Kidney (tissue), 14 donors: ENCODE results near the gene CNOT3. TPM values are rescaled to one million over a fixed set of nuclear protein-coding genes. Genes with fewer than 3 reads are reported as not detected.

ENCODE experiments used
- DNase-seq, 5 donors: peaks; one replicate each; pipeline ENCODE4 v3.0.0-alpha.2; 2013 to 2020
- FAIRE-seq: peaks from 2 replicates; lab custom pipeline; 2012; peaks lifted over from hg19 to GRCh38; lab: Jason Lieb, UNC
- H3K27ac ChIP-seq, 2 donors: one replicate each; pipeline ENCODE4 v1.7.0; 2013; ENCODE audit warnings: low read depth in 2 of 2, low read length in 2 of 2, inconsistent platforms in 1 of 2
- H3K27me3 ChIP-seq: one replicate; pipeline ENCODE4 v1.7.1; 2013; ENCODE audit warnings: low read length, inconsistent platforms; ENCODE audit not compliant: control insufficient read depth, insufficient read depth
- H3K36me3 ChIP-seq, 3 donors: one replicate each; pipeline versions ENCODE4 v1.7.0 to v1.7.1; 2013; ENCODE audit warnings: low read length in 3 of 3, control low read depth in 1 of 3, inconsistent platforms in 1 of 3; ENCODE audit not compliant: insufficient read depth in 3 of 3, control insufficient read depth in 2 of 3
- H3K4me1 ChIP-seq, 3 donors: one replicate each; pipeline versions ENCODE4 v1.7.0 to v1.7.1; 2013; ENCODE audit warnings: low read length in 3 of 3, inconsistent platforms in 1 of 3, low read depth in 1 of 3; ENCODE audit not compliant: control insufficient read depth in 2 of 3, insufficient read depth in 2 of 3
- H3K4me3 ChIP-seq, 3 donors: one replicate each; pipeline versions ENCODE4 v1.7.0 to v1.8.1; 2013; ENCODE audit warnings: low read length in 3 of 3, control low read depth in 1 of 3, inconsistent platforms in 1 of 3
- H3K9ac ChIP-seq, 3 donors: one replicate each; pipeline versions ENCODE4 v1.7.0 to v1.7.1; 2013; ENCODE audit warnings: low read length in 3 of 3, control low read depth in 1 of 3, inconsistent platforms in 1 of 3
- H3K9me3 ChIP-seq, 3 donors: one replicate each; pipeline versions ENCODE4 v1.7.0 to v1.7.1; 2013; ENCODE audit warnings: low read length in 3 of 3, control low read depth in 1 of 3, inconsistent platforms in 1 of 3; ENCODE audit not compliant: control insufficient read depth in 2 of 3, insufficient read depth in 1 of 3
- intact Hi-C: fragments of 100-400 bp; cut with DNase I; formaldehyde crosslinking; loops from one replicate; pipeline ENCODE4 v1.11.1; 2022
- polyA plus RNA-seq: library from polyadenylated mRNA; stranded (reverse); fragments of 350-450 nt; fragmentation: Illumina TruSeq; extraction: RNeasy Lipid Tissue Mini Kit (QIAGEN cat#74804); gene quantifications from one replicate; pipeline ENCODE4 v1.2.3, GENCODE V29; 2014; ENCODE audit warnings: low read depth, low replicate concordance; ENCODE audit not compliant: insufficient read depth
- total RNA-seq: library from RNA; stranded (reverse); fragmentation: NEBNext Ultra II Directional; extraction: Animal tissue kit (Norgen Biotek cat#: 25700); gene quantifications from one replicate; pipeline ENCODE4 v1.2.1, GENCODE V29; 2021
- TF ChIP-seq, protein P1 (sequence below): IDR thresholded peaks from 3 replicates; pipeline ENCODE4 v1.5.1; 2012; ENCODE audit warnings: mild to moderate bottlenecking, moderate library complexity, borderline replicate concordance; ENCODE audit not compliant: insufficient read depth; ENCODE audit errors: extremely low read depth
- donor health status: control.
- donor health status: control.
- donor health status: control.
- donor health status: control.
- donor health status: control.
- donor health status: DM: yes; HTN: yes; CAD: no.
- donor health status: Normal renal cell carcinoma (clear cell type).

Gene CNOT3
- total and polyA plus RNA-seq, 2 donors from 2014 or later, result 30.8 to 38.1 TPM

DNA sequence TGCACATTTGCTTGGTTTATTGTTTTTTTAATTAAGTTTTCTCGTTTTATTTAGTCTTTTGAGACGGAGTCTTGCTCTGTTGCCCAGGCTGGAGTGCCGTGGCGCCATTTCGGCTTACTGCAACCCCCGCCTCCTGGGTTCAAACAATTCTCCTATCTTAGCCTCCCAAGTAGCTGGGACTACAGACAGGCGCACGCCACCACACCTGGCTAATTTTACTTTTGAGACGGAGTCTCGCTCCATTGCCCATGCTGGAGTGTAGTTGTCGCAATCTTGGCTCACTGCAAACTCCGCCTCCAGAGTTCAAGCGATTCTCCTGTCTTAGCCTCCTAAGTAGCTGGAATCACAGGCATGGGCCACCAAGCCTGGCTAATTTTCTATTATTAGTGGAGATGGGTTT lies 64.4 kb downstream of the CNOT3 start:
- DNase-seq (peak in 1 of 5 donors; percentile 18), FAIRE-seq (no peak)
- Histone ChIP-seq H3K27ac (peak overlapping the region; percentile 4 to 95), H3K9ac (peak overlapping the region in 1 of 3 donors; percentile 94), H3K9me3 (no peaks in the 10 kb centered on the region), H3K4me1 (peaks cover 11 to 29% (median 22%) of the 10 kb centered on the region in 3 donors), H3K4me3 (peak overlapping the region in 2 of 3 donors; percentile 92 to 94), H3K36me3 (peaks cover 19 to 36% (median 27%) of the 10 kb centered on the region in 3 donors), H3K27me3 (no peaks in the 10 kb centered on the region)
- TF ChIP-seq, protein P1, sequence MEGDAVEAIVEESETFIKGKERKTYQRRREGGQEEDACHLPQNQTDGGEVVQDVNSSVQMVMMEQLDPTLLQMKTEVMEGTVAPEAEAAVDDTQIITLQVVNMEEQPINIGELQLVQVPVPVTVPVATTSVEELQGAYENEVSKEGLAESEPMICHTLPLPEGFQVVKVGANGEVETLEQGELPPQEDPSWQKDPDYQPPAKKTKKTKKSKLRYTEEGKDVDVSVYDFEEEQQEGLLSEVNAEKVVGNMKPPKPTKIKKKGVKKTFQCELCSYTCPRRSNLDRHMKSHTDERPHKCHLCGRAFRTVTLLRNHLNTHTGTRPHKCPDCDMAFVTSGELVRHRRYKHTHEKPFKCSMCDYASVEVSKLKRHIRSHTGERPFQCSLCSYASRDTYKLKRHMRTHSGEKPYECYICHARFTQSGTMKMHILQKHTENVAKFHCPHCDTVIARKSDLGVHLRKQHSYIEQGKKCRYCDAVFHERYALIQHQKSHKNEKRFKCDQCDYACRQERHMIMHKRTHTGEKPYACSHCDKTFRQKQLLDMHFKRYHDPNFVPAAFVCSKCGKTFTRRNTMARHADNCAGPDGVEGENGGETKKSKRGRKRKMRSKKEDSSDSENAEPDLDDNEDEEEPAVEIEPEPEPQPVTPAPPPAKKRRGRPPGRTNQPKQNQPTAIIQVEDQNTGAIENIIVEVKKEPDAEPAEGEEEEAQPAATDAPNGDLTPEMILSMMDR, result no peak
- intact Hi-C loops, result no loop called here

DNA sequence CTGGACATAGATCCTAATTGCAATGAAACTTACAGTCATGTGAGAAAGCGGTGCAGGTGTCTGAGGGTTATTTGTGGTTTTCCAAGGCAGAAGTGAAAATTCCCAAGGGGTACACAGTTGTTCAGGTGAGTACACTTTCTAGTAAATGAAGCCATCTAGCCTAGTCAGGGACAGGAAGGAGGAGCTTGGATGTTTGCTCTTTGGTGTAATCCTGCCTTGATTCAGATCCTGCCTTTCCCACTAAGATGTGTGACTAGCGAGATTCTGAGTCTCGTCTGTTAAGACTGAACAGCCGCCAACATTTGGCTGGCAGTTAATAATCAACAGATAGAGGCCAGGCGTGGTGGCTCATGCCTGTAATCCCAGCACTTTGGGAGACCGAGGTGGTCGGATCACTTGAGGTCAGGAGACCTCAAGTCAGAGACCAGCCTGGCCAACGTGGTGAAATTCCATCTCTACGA lies 65.6 kb downstream of the CNOT3 start:
- FAIRE-seq, result no peak
- TF ChIP-seq, protein P1, result no peak
- peak in 2 of 5 donors; percentile 14 to 43 for DNase-seq
- Histone ChIP-seq H3K4me3 (peak overlapping the region in 2 of 3 donors; percentile 0 to 92), H3K9ac (peak overlapping the region in 1 of 3 donors; percentile 94), H3K9me3 (no peaks in the 10 kb centered on the region), H3K27ac (no peak overlapping the region), H3K36me3 (peaks cover 22 to 47% (median 32%) of the 10 kb centered on the region in 3 donors), H3K4me1 (peaks cover 11 to 31% (median 22%) of the 10 kb centered on the region in 3 donors), H3K27me3 (no peaks in the 10 kb centered on the region)
- intact Hi-C loops, result no loop called here

DNA sequence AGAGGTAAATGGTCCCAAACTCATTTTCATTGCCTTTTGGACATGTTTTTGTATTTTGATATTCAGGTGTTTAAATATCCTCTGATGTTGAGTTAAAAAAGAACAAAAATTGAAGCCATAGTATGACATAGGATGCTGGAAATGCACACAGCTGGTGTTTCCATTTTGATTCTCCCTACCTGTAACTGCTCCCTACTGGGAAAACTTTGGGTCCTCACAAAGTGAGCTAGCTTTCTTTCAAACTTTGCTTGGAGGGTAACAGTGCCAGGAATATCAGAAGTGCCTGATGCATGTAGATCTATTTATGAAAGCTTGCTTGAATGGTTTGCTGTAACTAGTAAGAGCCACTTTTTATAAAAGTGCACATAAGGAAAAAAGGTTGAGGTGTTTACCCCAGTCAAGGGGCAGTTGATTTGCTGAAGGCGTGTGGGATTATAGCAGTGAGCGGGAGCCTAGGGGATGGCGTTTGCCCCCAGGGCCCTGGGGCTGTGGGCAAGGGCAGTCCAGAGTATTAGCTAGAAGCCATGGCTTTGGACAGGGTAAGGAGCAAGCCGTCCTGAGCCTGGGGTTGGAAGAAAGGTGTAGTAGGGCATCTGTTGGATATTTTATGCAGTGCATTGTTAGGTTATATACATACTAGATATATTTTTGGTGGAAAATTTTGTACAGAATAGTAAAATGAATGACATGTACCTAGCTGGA lies 67.4 kb downstream of the CNOT3 start:
- no peak for FAIRE-seq
- intact Hi-C loops, result no loop called here
- Histone ChIP-seq H3K9ac (no peak overlapping the region), H3K4me3 (no peak overlapping the region), H3K9me3 (no peaks in the 10 kb centered on the region), H3K27me3 (no peaks in the 10 kb centered on the region), H3K36me3 (peaks cover 22 to 54% (median 32%) of the 10 kb centered on the region in 3 donors), H3K27ac (no peak overlapping the region), H3K4me1 (peaks cover 13 to 42% (median 37%) of the 10 kb centered on the region in 3 donors)
- peak in 1 of 5 donors; percentile 15 for DNase-seq
- TF ChIP-seq, protein P1, result no peak

Other genes starting within 250 kb of the CNOT3 start
- not detected for gene CACNG7, start 228.5 kb upstream of the CNOT3 start, total RNA-seq
- gene CACNG7, start 228.5 kb upstream of the CNOT3 start, polyA plus RNA-seq, result not detected
- gene CACNG8, start 174.8 kb upstream of the CNOT3 start, total RNA-seq, result 0.03 TPM
- not detected for gene CACNG8, start 174.8 kb upstream of the CNOT3 start, polyA plus RNA-seq
- not detected for gene CACNG6, start 146.1 kb upstream of the CNOT3 start, total RNA-seq
- not detected for gene CACNG6, start 146.1 kb upstream of the CNOT3 start, polyA plus RNA-seq
- gene VSTM1, start 73.9 kb upstream of the CNOT3 start, total RNA-seq, result 0.35 TPM
- gene VSTM1, start 73.9 kb upstream of the CNOT3 start, polyA plus RNA-seq, result 1.0 TPM
- gene TARM1, start 56.4 kb upstream of the CNOT3 start, total RNA-seq, result not detected
- not detected for gene TARM1, start 56.4 kb upstream of the CNOT3 start, polyA plus RNA-seq
- gene OSCAR, start 37.0 kb upstream of the CNOT3 start, total RNA-seq, result 5.1 TPM
- gene OSCAR, start 37.0 kb upstream of the CNOT3 start, polyA plus RNA-seq, result 0.77 TPM
- 132 TPM for gene NDUFA3, start 34.9 kb upstream of the CNOT3 start, total RNA-seq
- gene NDUFA3, start 34.9 kb upstream of the CNOT3 start, polyA plus RNA-seq, result 1,006 TPM
- 19.2 TPM for gene TFPT, start 22.1 kb upstream of the CNOT3 start, total RNA-seq
- 31.6 TPM for gene TFPT, start 22.1 kb upstream of the CNOT3 start, polyA plus RNA-seq
- 57.2 TPM for gene PRPF31, start 22.0 kb upstream of the CNOT3 start, total RNA-seq
- gene PRPF31, start 22.0 kb upstream of the CNOT3 start, polyA plus RNA-seq, result 55.9 TPM
- gene LENG1, start 22.0 kb downstream of the CNOT3 start, total RNA-seq, result 8.0 TPM
- gene LENG1, start 22.0 kb downstream of the CNOT3 start, polyA plus RNA-seq, result 12.2 TPM
- gene TMC4, start 35.4 kb downstream of the CNOT3 start, total RNA-seq, result 98.9 TPM
- 64.6 TPM for gene TMC4, start 35.4 kb downstream of the CNOT3 start, polyA plus RNA-seq
- gene MBOAT7, start 51.8 kb downstream of the CNOT3 start, total RNA-seq, result 64.4 TPM
- 41.6 TPM for gene MBOAT7, start 51.8 kb downstream of the CNOT3 start, polyA plus RNA-seq
- gene TSEN34, start 53.5 kb downstream of the CNOT3 start, total RNA-seq, result 33.8 TPM
- gene TSEN34, start 53.5 kb downstream of the CNOT3 start, polyA plus RNA-seq, result 51.0 TPM
- 1,209 TPM for gene RPS9, start 63.1 kb downstream of the CNOT3 start, total RNA-seq
- 2,020 TPM for gene RPS9, start 63.1 kb downstream of the CNOT3 start, polyA plus RNA-seq
- 10.0 TPM for gene LILRB3, start 85.2 kb downstream of the CNOT3 start, total RNA-seq
- 1.4 TPM for gene LILRB3, start 85.2 kb downstream of the CNOT3 start, polyA plus RNA-seq
- gene LILRA6, start 105.0 kb downstream of the CNOT3 start, total RNA-seq, result 2.9 TPM
- not detected for gene LILRA6, start 105.0 kb downstream of the CNOT3 start, polyA plus RNA-seq
- gene LILRB5, start 119.5 kb downstream of the CNOT3 start, total RNA-seq, result 5.9 TPM
- 1.1 TPM for gene LILRB5, start 119.5 kb downstream of the CNOT3 start, polyA plus RNA-seq
- 11.5 TPM for gene LILRB2, start 143.3 kb downstream of the CNOT3 start, total RNA-seq
- gene LILRB2, start 143.3 kb downstream of the CNOT3 start, polyA plus RNA-seq, result 1.9 TPM
- gene LILRA5, start 175.4 kb downstream of the CNOT3 start, total RNA-seq, result 5.9 TPM
- gene LILRA5, start 175.4 kb downstream of the CNOT3 start, polyA plus RNA-seq, result 1.4 TPM
- gene LILRA4, start 201.4 kb downstream of the CNOT3 start, total RNA-seq, result 0.69 TPM
- gene LILRA4, start 201.4 kb downstream of the CNOT3 start, polyA plus RNA-seq, result not detected
- 41.9 TPM for gene LAIR1, start 227.2 kb downstream of the CNOT3 start, total RNA-seq
- 4.1 TPM for gene LAIR1, start 227.2 kb downstream of the CNOT3 start, polyA plus RNA-seq